Peyer's patch (tissue), 4 donors: Measurements from ENCODE around the gene NTN1.

ENCODE experiments used
- CTCF ChIP-seq, 6 experiments: fragments of 450-650 bp in 4 of 6; fragments of 200-600 bp in 2 of 6; sonication (generic) in 1 of 6; IDR thresholded peaks; one replicate each; pipeline ENCODE4 v1.5.1; 2017 to 2019; ENCODE audit warnings: antibody characterized with exemption in 6 of 6, mild to moderate bottlenecking in 3 of 6, moderate library complexity in 1 of 6
- POLR2A ChIP-seq, 2 donors: fragments of 450-650 bp; IDR thresholded peaks; one replicate each; pipeline ENCODE4 v1.5.1; 2017; ENCODE audit warnings: antibody characterized with exemption in 2 of 2, mild to moderate bottlenecking in 2 of 2, moderate library complexity in 2 of 2

- no peak for TF ChIP-seq POLR2A (IDR thresholded peaks at IDR 0.05)
- no peak for TF ChIP-seq CTCF (IDR thresholded peaks at IDR 0.05)
Observed at GRCh38 chr17:9223531-9223930, 202.2 kb downstream of the NTN1 start.
